BE2C (cell line): ENCODE measurements around the gene SHISA6.
A peak's percentile ranks its signal among the peaks of the same experiment; 100 is the strongest.

Experiments
- DNase-seq: peaks from one replicate; pipeline ENCODE4 v3.0.0-alpha.2; 2020
- H3K27me3 ChIP-seq: fragments of 250-450 bp; sonication (Bioruptor Pico); 2 replicates; pipeline ENCODE4 v1.5.1; 2020; ENCODE audit warnings: mild to moderate bottlenecking
- H3K36me3 ChIP-seq: fragments of 250-450 bp; sonication (Bioruptor Pico); 2 replicates; pipeline ENCODE4 v1.5.1; 2020; ENCODE audit warnings: mild to moderate bottlenecking
- H3K4me1 ChIP-seq: fragments of 250-450 bp; sonication (Bioruptor Pico); 2 replicates; pipeline ENCODE4 v1.5.1; 2020
- H3K4me3 ChIP-seq: 2 replicates; pipeline ENCODE4 v1.5.1; 2011; ENCODE audit warnings: low read depth, low read length
- H3K9me3 ChIP-seq: fragments of 250-450 bp; sonication (Bioruptor Pico); 2 replicates; pipeline ENCODE4 v1.5.1; 2020
- CTCF ChIP-seq: IDR thresholded peaks from 2 replicates; pipeline ENCODE4 v1.5.1; 2012; ENCODE audit warnings: mild to moderate bottlenecking, low read depth, low read length

SHISA6 gene

GRCh38 chr17:11388054-11388453 lies 147.0 kb downstream of the SHISA6 start:
- H3K4me1 ChIP-seq = no peaks in the 10 kb centered on the region
- no peak for TF ChIP-seq CTCF
- H3K36me3 ChIP-seq = no peaks in the 10 kb centered on the region
- no peak overlapping the region for H3K4me3 ChIP-seq
- no peak for DNase-seq
- no peaks in the 10 kb centered on the region for H3K27me3 ChIP-seq
- H3K9me3 ChIP-seq = no peaks in the 10 kb centered on the region

GRCh38 chr17:11389583-11389982 lies 148.6 kb downstream of the SHISA6 start:
- H3K9me3 ChIP-seq = no peaks in the 10 kb centered on the region
- no peaks in the 10 kb centered on the region for H3K36me3 ChIP-seq
- no peak for TF ChIP-seq CTCF
- DNase-seq = no peak
- H3K27me3 ChIP-seq = no peaks in the 10 kb centered on the region
- H3K4me1 ChIP-seq = no peaks in the 10 kb centered on the region
- H3K4me3 ChIP-seq = no peak overlapping the region

GRCh38 chr17:11391134-11391533 lies 150.1 kb downstream of the SHISA6 start:
- no peaks in the 10 kb centered on the region for H3K27me3 ChIP-seq

GRCh38 chr17:11404431-11405276 lies 163.6 kb downstream of the SHISA6 start:
- no peak for DNase-seq
- Histone ChIP-seq H3K36me3 (no peaks in the 10 kb centered on the region), H3K27me3 (no peaks in the 10 kb centered on the region), H3K9me3 (no peaks in the 10 kb centered on the region), H3K4me3 (no peak overlapping the region), H3K4me1 (no peaks in the 10 kb centered on the region)
- TF ChIP-seq CTCF = no peak

More at GRCh38 chr17:11391134-11391533, 150.1 kb downstream of the SHISA6 start:
- 0 out of 2 replicates have a peak, but pooled peaks have one; percentile 3 for TF ChIP-seq CTCF
- DNase-seq = no peak
- Histone ChIP-seq H3K36me3 (no peaks in the 10 kb centered on the region), H3K9me3 (no peaks in the 10 kb centered on the region), H3K4me3 (no peak overlapping the region), H3K4me1 (no peaks in the 10 kb centered on the region)

- Histone ChIP-seq H3K4me3 (no peak overlapping the region), H3K4me1 (no peaks in the 10 kb centered on the region), H3K36me3 (no peaks in the 10 kb centered on the region), H3K27me3 (no peaks in the 10 kb centered on the region), H3K9me3 (no peaks in the 10 kb centered on the region)
- no peak for TF ChIP-seq CTCF
- DNase-seq = no peak
Observed at GRCh38 chr17:11406716-11407115, 165.7 kb downstream of the SHISA6 start.

GRCh38 chr17:11412654-11413053 lies 171.6 kb downstream of the SHISA6 start:
- no peak for TF ChIP-seq CTCF
- Histone ChIP-seq H3K27me3 (no peaks in the 10 kb centered on the region), H3K9me3 (no peaks in the 10 kb centered on the region), H3K4me3 (no peak overlapping the region), H3K4me1 (no peaks in the 10 kb centered on the region), H3K36me3 (no peaks in the 10 kb centered on the region)
- DNase-seq = no peak
